HTERT RPE-1 (cell line): ENCODE measurements around the gene LAMA3.

Source experiments
- in situ Hi-C: fragments of 300-500 bp; cut with MboI; formaldehyde crosslinking; loops from 4 replicates; pipeline ENCODE4 v1.14.3; 2020; ENCODE audit warnings: low sequenced_read_pairs

The LAMA3 gene

DNA sequence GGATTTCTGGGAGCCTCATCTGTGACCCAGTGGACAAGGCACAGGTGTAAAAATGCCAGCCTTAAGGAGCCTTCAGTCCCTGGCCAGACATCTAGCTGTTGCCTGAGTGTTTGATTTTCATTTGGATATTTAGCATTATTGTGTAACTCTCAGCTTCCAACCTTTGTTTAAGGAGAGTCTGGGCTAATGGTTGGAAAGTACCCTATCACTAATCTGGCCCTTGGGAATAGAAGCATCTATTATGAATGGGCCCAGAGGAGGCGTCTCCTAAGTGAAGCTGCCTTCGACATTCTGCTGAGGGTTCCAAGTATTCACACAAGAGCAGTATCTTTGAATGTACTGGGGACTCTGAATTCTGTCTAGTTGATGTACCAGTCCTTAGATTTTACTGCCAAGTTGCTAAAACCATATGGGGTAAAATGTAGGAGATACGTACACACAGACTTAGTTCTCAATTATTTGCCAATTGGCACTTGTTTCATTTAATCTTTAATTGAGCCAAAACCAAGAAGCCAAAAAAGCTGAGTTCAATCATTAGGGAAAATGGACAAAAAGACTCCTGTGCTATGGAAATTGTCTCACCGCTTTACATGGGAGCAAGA lies 19.3 kb upstream of the LAMA3 start:
- in situ Hi-C loops: no loop called here

DNA sequence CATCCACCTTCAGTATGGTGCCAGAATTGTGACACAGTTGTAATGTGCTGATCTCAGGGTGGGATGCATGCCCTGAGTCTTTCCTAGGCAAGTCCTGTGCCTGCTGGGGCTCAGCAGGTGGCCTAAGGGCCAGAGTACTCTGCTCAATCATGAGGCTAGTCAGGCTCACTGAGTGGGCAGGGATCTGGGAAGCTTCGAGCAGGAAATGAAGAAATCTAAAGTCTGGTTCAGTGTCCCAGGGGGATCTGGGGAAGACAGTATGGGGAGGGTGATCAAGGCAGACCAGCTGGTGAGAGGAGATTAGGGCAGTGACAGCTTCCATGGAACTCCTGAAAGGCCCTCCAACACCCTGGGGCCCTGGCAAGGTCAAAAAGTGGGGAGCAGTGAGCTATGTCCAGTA lies 17.7 kb upstream of the LAMA3 start:
- in situ Hi-C loops: no loop called here

DNA sequence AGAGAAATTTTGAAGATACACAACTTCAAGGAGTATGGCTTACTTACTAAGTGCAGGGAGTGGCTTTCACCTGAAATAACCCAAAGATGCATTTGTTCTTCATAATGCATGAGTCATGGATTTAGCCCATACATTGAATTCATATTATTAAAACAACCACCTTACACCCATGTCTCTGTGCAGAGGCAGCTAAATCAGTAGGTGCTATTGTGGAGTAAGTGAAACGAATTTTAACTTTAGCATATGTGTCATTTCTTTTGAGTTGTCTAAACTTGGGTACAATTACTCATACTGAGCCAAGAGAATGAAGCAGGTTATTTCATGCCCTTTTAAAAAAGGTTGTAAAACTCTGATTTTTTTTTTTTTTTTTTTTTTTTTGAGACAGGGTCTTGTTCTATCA lies 15.5 kb upstream of the LAMA3 start:
- in situ Hi-C loops: no loop called here

DNA sequence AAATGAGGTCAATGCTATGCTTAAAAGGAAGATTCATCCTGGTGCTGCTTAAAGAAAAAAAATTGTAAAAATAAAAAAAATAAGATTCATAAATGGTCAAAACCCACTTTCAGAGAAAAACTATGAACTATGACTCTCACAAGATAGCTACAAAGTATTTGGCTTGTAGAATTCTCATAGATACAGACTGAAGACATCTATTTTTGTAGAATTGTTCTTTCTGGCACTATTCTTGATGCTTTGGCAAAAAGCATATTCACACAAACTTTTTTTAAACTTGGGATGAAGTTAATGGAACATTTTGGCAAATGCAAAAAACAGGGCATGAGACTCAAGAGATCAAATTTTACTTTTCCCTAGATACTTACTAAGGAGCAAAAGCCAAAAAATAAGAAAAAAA lies 14.0 kb upstream of the LAMA3 start:
- in situ Hi-C loops: no loop called here

DNA sequence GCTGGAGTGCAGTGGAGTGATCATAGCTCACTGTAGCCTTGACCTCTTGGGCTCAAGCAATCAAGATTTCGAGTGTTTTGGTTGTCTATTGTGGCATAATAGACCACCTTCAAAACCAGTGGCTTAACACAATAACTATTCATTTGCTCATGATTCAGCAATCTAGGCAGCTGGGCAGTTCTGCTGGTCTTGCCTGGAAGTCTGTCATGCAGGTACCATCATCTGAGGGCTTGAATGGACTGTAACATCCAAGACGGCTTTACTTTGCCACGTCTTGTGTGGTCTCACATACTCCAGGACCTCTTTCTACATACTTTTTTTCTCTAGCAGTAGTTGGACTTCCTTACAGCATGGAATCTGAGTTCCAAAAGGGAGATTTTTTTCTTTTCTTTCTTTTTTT lies 13.4 kb upstream of the LAMA3 start:
- in situ Hi-C loops: no loop called here

DNA sequence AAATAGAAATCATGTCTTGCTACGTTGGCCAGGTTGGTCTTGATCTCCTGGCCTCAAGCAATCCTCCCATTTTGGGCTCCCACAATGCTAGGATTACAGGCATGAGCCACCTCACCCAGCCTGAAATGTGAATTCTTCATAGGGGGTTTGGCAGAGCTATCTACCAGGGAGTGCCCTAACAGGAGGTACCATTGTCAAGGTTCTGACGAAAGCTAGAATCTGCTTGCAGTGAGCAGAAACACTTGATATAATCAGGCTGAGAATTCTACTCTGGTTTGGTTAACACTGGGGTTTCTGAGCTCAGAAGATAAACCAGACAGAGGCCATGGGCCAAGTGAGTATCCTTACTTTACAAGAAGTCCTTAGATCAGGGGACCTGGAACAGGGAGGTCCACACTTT lies 7.2 kb upstream of the LAMA3 start:
- in situ Hi-C loops: no loop called here

DNA sequence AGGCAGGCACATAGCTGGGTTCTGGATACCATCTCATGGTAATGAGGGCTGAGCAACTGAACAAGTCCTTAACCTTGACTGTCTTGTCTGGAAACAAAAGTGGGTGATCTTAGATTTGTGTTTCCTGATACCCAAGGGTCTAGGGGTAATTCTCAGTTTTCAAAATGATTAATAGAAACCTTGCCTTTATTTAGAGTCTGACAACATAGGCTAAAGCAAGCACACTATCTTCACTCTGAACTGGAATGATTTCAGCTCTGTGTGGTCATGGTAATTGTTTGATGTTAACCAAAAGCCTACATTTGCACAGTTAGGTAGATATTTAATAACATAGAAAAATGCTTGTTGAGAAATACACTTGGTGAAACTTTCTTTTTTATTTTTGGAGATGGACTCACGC lies 6.8 kb upstream of the LAMA3 start:
- in situ Hi-C loops: no loop called here

DNA sequence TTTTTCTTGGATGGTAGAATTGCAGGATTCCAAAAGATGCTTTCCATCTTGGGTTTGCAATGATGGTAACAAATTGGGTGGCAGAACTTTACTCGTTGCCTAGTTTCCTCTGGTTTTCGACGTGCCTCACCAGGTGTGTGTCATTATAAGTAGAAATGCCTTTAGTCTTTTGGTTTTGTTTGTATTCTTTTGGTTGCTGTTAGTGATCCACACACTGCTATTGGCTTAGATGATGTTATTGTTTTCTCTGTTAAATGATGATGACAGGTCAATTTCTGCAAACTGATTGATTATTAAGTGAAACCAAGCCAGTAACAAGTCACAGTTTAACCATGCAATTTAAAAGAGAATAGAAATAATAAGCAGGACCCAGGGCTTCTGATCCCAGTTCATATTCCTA lies 6.1 kb upstream of the LAMA3 start:
- in situ Hi-C loops: no loop called here

DNA sequence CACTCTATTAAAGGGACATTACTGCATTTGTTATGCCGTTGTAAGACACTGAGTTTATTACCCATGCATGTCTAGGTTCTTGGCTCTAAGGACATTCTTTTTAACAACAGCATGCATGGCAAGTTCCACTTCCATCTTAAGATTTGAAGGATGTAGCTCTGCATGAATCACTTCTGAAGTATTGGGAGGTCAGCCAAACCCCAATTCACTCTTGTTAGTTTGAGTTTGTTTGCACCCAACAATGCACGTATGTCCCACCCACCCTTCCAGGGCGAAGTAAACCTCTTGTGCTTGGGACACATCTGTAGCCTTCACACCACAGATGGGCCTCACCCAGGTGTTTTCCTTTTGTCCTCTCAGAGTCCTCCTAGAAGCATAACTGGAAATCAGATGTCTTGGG lies 5.6 kb upstream of the LAMA3 start:
- in situ Hi-C loops: no loop called here

DNA sequence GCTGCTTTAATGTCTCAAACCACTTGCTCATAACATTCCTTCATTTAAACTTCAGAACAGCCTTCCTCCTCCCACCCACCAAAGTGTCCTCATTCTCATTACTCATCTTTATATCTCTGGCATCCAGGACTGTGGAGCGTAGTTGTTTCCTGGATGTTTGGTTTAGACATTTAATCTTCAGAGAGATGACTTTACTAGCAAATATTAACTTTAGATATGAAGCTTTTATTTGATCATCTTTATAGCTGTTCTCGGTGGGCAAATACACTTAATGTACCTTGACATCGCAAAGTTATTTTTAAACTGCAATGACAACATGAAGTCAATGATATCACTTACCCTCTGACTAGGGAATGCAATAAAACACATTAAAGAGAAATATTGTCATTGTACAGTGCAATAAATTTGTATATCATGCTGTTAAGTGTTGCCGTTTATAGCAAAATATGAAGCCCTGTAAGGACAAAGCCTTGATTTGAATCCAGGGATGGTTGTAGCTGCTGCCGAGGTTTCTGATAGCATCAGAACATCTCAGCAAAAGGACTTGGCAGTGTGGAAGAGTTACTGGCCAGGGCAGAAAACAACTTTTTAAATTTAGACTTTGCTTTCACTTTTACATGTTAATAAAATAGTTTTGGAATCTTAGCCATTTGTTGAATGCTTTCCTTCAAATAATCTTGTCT lies 4.6 kb upstream of the LAMA3 start:
- in situ Hi-C loops: no loop called here

DNA sequence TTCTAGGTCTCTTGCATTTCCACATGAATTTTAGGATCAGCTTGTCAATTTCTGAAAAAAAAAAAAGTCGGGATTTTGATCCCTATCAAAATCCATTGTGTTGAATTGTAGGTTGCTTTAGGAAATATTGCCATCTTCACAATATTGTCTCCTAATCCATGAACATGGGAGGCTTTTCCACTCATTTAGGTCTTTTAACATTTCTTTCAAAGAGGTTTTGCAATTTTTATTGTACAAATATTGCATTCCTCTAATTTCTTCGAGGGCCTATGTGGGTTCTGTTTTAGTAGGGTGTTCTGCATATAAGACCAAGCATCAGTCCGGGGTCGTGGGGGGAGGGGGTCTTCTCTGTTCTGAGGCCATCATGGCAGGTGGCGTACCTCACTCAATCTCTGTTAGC lies 725 bp upstream of the LAMA3 start:
- in situ Hi-C loops: no loop called here

DNA sequence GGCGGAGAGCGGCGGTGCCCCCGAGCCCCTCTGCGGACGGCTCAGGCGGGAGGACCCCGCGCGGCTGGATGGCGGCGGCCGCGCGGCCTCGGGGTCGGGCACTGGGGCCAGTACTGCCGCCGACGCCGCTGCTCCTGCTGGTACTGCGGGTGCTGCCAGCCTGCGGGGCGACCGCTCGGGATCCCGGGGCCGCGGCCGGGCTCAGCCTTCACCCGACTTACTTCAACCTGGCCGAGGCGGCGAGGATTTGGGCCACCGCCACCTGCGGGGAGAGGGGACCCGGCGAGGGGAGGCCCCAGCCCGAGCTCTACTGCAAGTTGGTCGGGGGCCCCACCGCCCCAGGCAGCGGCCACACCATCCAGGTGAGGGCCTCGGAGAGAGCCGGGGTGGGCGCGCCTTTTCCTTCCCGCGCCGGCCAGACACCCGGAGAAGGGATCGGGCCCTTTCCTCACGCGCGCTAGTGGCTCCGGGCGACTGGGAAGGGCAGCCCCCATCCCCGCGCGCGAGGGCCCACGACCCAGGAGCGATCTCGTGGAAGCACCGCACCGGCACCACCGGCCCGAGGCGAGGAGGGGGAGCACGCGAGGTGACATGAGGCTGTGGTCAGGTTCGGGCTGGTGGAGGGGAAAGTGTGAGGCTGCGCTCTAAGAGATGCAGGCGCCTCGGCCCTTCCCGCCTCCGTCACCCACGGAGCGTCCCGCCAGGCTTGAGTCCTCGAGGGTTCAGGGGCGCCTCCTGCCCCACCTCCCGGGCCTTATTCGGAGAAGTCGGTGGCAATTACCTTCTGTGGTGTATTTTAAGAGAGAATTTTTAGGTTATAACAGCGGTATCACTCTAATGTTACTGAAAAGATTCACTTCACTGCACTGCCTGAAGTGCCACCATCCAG lies 607 bp downstream of the LAMA3 start:
- in situ Hi-C loops: no loop called here

DNA sequence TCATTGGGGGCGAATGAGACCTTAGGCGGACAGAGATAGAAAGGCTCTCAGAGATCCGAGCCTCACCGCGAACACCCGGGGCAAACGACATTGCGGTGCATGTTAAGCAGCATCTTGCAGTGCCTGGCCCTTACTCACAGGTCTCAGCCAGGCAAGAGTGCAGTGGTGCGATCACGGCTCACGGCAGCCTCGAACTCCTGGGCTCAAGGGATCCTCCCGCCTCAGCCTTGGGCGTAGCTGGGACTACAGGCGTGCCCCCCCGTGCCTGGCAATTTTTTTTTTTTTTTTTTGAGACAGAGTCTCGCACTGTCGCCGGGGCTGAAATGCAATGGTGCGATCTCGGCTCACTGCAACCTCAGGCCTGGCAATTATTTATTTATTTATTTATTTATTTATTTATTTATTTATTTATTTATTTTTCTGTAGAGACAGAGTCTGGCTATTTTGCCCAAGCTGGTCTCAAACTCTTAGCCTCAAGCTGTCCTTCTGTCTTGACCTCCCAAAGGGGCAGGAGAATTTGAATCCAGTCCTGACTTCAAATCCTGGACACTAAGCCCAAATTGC lies 1.3 kb downstream of the LAMA3 start:
- in situ Hi-C loops: no loop called here

DNA sequence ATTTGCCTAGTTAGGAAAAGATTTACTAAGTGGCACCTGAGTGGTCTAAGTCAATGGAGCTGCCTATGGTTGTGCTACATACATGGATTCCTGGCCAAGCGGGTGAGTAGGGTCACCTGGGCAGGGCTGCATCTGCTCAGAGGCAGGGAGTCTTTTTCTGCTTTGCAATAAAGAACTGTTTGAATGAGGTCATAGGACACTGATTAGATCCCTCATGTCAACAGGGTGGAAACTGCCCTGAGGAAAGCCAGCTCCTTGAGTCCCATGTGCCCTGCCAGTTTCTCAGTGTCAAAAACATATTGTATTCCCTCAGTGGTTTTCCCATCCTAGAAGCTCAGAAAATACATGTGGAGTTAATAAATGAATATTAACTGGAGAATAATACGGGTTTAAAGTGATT lies 4.6 kb downstream of the LAMA3 start:
- in situ Hi-C loops: no loop called here

DNA sequence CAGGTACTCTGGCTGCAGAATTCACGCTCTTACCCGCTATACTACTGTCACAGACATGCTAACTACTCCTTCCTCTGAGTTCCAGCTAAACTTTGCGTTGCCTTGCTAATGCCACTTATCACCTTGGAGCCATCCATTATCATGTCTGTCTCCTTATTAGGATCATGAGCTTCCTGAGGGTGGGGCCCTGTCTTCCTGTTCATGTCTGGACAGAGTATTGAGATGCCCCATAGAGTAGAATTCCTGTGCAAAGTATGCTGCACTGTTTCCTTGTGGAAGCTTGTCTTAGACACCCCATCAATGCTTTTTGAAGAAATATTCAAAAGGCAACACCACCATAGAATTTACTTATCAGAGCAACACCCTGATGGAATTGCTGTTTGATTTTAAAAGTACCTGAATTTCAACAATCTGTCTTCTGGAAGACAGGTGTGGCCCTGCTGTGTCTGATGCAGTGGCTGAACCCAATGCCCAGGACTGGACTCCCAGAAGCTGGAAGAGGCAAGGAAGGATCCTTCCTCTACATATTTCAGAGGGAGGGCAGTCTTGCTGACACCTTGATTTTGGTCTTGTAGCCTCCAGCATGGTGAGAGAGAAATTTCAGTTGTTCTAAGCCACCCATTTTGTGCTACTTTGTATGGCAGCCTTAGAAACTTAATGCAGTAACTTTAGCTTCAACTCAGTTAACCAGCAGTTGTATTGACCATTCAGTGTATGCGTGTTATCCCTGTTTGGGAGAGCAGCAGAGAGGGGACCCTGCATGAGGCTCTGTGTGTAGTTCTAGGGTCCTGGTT lies 5.6 kb downstream of the LAMA3 start:
- in situ Hi-C loops: no loop called here

DNA sequence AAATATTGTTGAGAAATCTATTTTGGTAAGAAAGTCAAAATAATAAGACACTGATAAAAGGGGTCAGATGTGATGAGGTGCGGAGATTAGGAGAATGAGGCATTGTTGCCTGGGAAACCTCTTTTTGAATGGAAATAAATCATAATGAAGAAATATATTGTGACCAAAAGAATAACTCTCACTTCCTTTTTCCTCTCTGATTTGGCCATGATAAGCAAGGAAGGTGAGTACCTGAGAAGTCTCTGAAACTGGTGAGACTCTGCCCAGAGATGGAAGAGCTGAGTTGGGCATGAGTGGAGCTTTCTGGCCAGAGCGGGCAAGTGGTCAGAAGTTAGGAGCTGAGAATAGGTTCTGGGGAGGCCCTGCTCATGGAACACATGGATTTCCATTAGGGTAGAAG lies 11.8 kb downstream of the LAMA3 start:
- in situ Hi-C loops: no loop called here

DNA sequence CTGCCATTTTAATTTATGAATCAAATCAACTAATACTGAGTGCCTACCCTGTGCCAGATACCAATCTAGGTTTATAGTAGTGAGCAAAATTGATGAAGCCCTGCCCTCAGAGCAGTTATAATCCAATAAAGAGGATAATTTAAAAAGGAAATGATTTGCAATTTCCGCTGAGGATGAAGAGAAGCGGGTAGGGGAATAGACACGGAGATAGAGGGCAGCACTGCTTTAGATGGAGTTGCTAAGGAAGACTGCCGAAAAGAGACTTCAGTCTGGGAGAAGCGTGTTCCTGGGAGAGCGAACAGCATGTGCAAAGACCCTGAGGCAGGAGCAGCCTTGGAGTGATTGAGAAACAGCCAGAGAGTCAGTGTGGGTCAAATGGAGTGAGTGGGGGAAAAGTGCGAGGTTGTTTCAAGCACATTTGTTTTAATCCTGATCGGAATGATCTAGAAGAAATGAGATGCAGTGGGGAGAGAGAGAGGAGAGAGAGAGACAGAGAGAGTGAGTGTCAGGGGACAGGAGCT lies 12.4 kb downstream of the LAMA3 start:
- in situ Hi-C loops: no loop called here

DNA sequence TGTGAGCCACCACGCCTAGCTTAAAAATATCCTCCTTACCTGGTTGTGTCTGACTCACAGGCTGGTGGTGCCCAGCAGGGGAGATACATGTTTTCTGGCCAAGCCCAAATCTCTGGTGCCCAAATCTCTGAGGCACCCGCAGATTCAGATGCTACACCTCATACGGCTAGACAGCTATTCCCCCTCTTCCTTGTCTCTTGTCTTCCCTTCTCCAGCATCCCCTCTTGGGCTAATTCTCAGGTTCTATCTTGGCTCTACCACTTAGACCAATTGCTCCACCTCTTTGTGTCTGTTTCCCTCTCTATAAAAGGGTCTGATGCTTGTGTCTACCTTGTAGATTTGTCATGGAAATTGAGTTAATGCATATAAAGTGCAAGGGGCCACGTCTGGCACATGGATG lies 13.4 kb downstream of the LAMA3 start:
- in situ Hi-C loops: no loop called here

DNA sequence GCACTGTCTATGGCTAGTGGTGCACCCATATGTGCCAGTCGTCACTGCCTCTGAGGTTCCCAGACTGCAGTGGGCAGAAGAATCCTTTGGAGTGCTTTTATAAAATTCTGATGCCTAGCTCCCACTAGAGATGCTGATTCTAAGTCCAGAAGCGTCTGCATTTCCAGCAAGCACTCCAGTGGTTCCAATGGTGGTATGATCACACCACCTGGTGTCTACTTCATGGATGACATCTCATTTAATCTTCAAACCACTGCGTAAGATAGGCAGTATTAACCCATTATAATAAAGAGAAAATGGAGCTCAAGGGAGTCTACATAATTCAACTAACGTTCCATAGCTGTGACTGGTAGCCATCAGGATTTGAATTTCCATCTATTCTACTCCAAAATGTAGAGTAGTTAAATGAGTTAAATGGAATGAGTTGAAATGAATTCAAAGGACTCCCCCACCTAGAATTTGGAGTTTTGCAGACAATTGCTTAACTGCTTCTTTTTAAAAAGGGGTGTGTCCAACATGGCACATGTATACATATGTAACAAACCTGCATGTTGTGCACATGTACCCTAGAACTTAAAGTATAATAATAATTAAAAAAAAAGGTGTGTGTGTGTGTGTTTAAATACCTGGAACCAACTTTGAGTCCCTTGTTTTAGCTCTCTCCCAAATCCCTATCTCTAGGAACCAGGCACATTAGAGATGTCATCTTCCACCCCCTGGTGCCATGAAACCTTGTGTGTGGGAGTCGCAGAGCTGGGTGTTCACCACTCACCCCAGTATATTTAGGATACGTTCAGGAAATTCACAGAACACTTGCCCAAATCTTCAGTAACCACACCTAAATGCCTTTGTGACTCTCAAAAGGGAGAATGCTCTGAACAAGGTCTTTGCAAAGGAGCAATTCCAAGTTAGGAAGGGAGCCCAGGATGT lies 14.1 kb downstream of the LAMA3 start:
- in situ Hi-C loops: no loop called here

DNA sequence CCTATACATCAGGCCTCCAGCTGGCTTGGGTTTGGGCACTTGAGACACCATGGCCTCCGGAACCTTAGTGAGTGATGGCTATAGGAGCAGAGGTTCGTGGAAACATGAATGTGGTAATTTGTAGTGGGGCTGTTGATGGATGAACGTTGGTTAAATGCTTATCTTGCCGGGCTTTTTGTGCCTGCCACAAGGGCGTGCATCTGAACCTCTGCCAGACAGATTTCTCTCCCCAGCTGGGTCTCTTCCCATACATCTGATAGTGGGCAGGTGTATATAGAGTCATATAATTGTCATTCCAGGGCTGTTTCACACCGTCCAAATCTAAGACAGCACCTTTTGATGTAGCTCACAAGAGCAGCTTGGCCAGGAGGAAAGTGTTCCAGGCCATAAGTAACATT lies 14.7 kb downstream of the LAMA3 start:
- in situ Hi-C loops: no loop called here
